GM12878 (cell line): Measurements from ENCODE around the gene CD300E. TPM values are rescaled to one million over a fixed set of nuclear protein-coding genes. Genes with fewer than 3 reads are reported as not detected.

Experiments used
- ATAC-seq: fragments of 200-7000 bp; cut with Tn5 transposase; 3 replicates; pipeline ENCODE4 v1.9.1; 2020; ENCODE audit warnings: mild to moderate bottlenecking, moderate library complexity
- BruUV-seq: library from RNA; stranded (reverse); fragments of 400-500 nt; replicated peaks from 2 replicates; lab custom pipeline; 2021; lab: Mats Ljungman, UMichigan
- CTCF ChIA-PET: fragments of 300-600 bp; sonication (Branson Sonifier 250); formaldehyde crosslinking; extraction: SDS; loops from one replicate; lab custom pipeline; 2021; ENCODE audit warnings: inconsistent platforms; lab: Yijun Ruan, JAX
- POLR2A ChIA-PET: fragments of 350-600 bp; formaldehyde crosslinking; extraction: SDS; loops from one replicate; lab custom pipeline; 2021; ENCODE audit warnings: inconsistent platforms; lab: Charles Lee
- RAD21 ChIA-PET: fragments of 300-600 bp; sonication (Branson Sonifier 250); formaldehyde crosslinking; loops from one replicate; lab custom pipeline; 2023; ENCODE audit warnings: antibody characterized with exemption; ENCODE audit not compliant: unreplicated experiment; lab: Charles Lee
- SMC1A ChIA-PET: fragments of 300-600 bp; sonication (Branson Sonifier 250); formaldehyde crosslinking; loops from one replicate; lab custom pipeline; 2023; ENCODE audit not compliant: unreplicated experiment, uncharacterized antibody; lab: Charles Lee
- DNase-seq: peaks from one replicate; pipeline ENCODE4 v3.0.0-alpha.2; 2011; ENCODE audit warnings: low read depth, low spot score
- FAIRE-seq: peaks from 3 replicates; lab custom pipeline; 2011; peaks lifted over from hg19 to GRCh38; lab: Jason Lieb, UNC
- H2AFZ ChIP-seq: 2 replicates; pipeline ENCODE4 v1.6.0; 2011; ENCODE audit warnings: low read depth, low read length, control low read depth; ENCODE audit not compliant: control insufficient read depth
- H3K27ac ChIP-seq: 2 replicates; pipeline ENCODE4 v1.5.1; 2011; ENCODE audit warnings: control low read depth; ENCODE audit not compliant: control insufficient read depth, insufficient read depth
- H3K27me3 ChIP-seq, 2 experiments: replicated peaks in 1 of 2; 2 replicates each; pipeline versions ENCODE4 v1.6.0 to v1.6.1; 2011; ENCODE audit warnings: low read length in 1 of 2; ENCODE audit not compliant: control insufficient read depth in 2 of 2, insufficient read depth in 2 of 2
- H3K36me3 ChIP-seq, 2 experiments: 2 replicates each; pipeline ENCODE4 v1.5.1; 2011; ENCODE audit warnings: low read length in 1 of 2; ENCODE audit not compliant: control insufficient read depth in 2 of 2, insufficient read depth in 2 of 2
- H3K4me1 ChIP-seq: 2 replicates; pipeline ENCODE4 v1.6.1; 2011; ENCODE audit warnings: mild to moderate bottlenecking, low read length, moderate library complexity, mixed read lengths; ENCODE audit not compliant: control insufficient read depth, insufficient read depth
- H3K4me2 ChIP-seq: 2 replicates; pipeline ENCODE4 v1.6.0; 2011; ENCODE audit warnings: control low read depth; ENCODE audit not compliant: control insufficient read depth, insufficient read depth
- H3K4me3 ChIP-seq: fragments of 200-600 bp; sonication (generic); 2 replicates; pipeline ENCODE4 v1.5.1; 2016
- H3K79me2 ChIP-seq: 2 replicates; pipeline ENCODE4 v1.6.0; 2011; ENCODE audit warnings: low read length; ENCODE audit not compliant: control insufficient read depth, insufficient read depth
- H3K9ac ChIP-seq: 2 replicates; pipeline ENCODE4 v1.8.0; 2011; ENCODE audit warnings: low read length, control low read depth, mixed read lengths; ENCODE audit not compliant: control insufficient read depth, insufficient read depth
- H3K9me3 ChIP-seq: replicated peaks from 3 replicates; pipeline ENCODE4 v1.5.1; 2011; ENCODE audit warnings: mild to moderate bottlenecking, low read length; ENCODE audit not compliant: control insufficient read depth, insufficient read depth
- H4K20me1 ChIP-seq: 2 replicates; pipeline ENCODE4 v1.6.0; 2011; ENCODE audit not compliant: control insufficient read depth, insufficient read depth
- EP300 ChIP-seq, 2 experiments: fragments of 150-350 bp in 1 of 2; IDR thresholded peaks; 2 replicates each; pipeline ENCODE4 v1.6.1; 2011 to 2012; ENCODE audit warnings: low read depth in 2 of 2, low read length in 2 of 2, borderline replicate concordance in 1 of 2, improper control_type of control experiment in 1 of 2, inconsistent platforms in 1 of 2; ENCODE audit not compliant: control insufficient read depth in 1 of 2
- IRF5 ChIP-seq: fragments of 450-650 bp; IDR thresholded peaks from 2 replicates; pipeline ENCODE4 v1.6.1; 2017; ENCODE audit warnings: borderline replicate concordance
- JUND ChIP-seq: IDR thresholded peaks from 2 replicates; pipeline ENCODE4 v1.6.1; 2012; ENCODE audit warnings: low read depth, mild to moderate bottlenecking, low read length, improper control_type of control experiment, moderate library complexity
- NBN ChIP-seq: fragments of 450-650 bp; IDR thresholded peaks from 2 replicates; pipeline ENCODE4 v1.6.1; 2016
- NR2C2 ChIP-seq: IDR thresholded peaks from 2 replicates; pipeline ENCODE4 v1.6.1; 2011; ENCODE audit warnings: borderline replicate concordance, low read depth; ENCODE audit not compliant: control insufficient read depth, insufficient read length
- RAD21 ChIP-seq: IDR thresholded peaks from 2 replicates; pipeline ENCODE4 v1.6.1; 2011; ENCODE audit warnings: mild to moderate bottlenecking, low read depth, low read length, moderate library complexity; ENCODE audit not compliant: insufficient read depth
- RCOR1 ChIP-seq: conservative IDR thresholded peaks from 2 replicates; pipeline ENCODE4 v1.6.1; 2012; ENCODE audit warnings: low read depth, low read length, improper control_type of control experiment
- SMC3 ChIP-seq: IDR thresholded peaks from 2 replicates; pipeline ENCODE4 v1.6.1; 2011; ENCODE audit warnings: low read length, improper control_type of control experiment, borderline replicate concordance
- STAT1 ChIP-seq: fragments of 450-650 bp; conservative IDR thresholded peaks from 2 replicates; pipeline ENCODE4 v1.6.1; 2014; ENCODE audit warnings: antibody characterized with exemption, mild to moderate bottlenecking
- TCF3 ChIP-seq: IDR thresholded peaks from 2 replicates; pipeline ENCODE4 v1.6.1; 2012; ENCODE audit warnings: low read depth, mild to moderate bottlenecking, low read length, borderline replicate concordance; ENCODE audit not compliant: insufficient read depth
- WGBS: methylation state at CpG from one replicate; pipeline ENCODE4 v1.1.6; 2016; ENCODE audit warnings: low lambda C conversion rate; ENCODE audit not compliant: insufficient replicate concordance, insufficient coverage; ENCODE audit errors: missing lambda C conversion rate; 5-methylcytosine and 5-hydroxymethylcytosine counted together
- in situ Hi-C: fragments of 300-500 bp; cut with MboI; formaldehyde crosslinking; loops from 9 replicates; pipeline ENCODE4 v1.14.3; 2018; ENCODE audit warnings: mixed read lengths
- intact Hi-C: fragments of 100-400 bp; cut with micrococcal nuclease; formaldehyde crosslinking; loops from one replicate; pipeline ENCODE4 v1.14.2; 2022; ENCODE audit not compliant: unreplicated experiment
- polyA plus RNA-seq, 11 experiments: library from polyadenylated mRNA; depleted of rRNA in 4 of 11; unstranded in 6 of 11; stranded (reverse) in 5 of 11; fragments of >200 nt; fragmentation: Nextera tagmentation in 4 of 11; fragmentation: Illumina TruSeq in 1 of 11; extraction: Ambion mirVana in 4 of 11; extraction: Trizol in 1 of 11; gene quantifications; 1 replicate in 1 of 11; 2 replicates in 10 of 11; pipeline versions ENCODE4 v1.2.1 to v1.2.3, GENCODE V29; 2011 to 2016; ENCODE audit warnings: inconsistent platforms in 2 of 11, missing spikeins in 2 of 11, low read depth in 1 of 11
- total RNA-seq, 4 experiments: library from RNA; depleted of rRNA in 3 of 4; stranded (reverse); fragments of >200 nt in 3 of 4; fragmentation: Illumina TruSeq in 1 of 4; extraction: Trizol in 1 of 4; gene quantifications; 2 replicates each; pipeline versions ENCODE4 v1.2.1 to v1.2.3, GENCODE V29; 2013 to 2021
- TF ChIP-seq, protein P1 (sequence below): fragments of 450-650 bp; IDR thresholded peaks from 2 replicates; pipeline ENCODE4 v1.6.1; 2017; ENCODE audit warnings: low read depth, mild to moderate bottlenecking, moderate library complexity
- TF ChIP-seq, protein P2 (sequence below): IDR thresholded peaks from 2 replicates; pipeline ENCODE4 v1.6.1; 2012; ENCODE audit warnings: mild to moderate bottlenecking, low read depth, low read length
- TF ChIP-seq, protein P3 (sequence below): fragments of 450-650 bp; IDR thresholded peaks from 2 replicates; pipeline ENCODE4 v1.6.1; 2016; ENCODE audit warnings: mild to moderate bottlenecking, moderate library complexity, borderline replicate concordance

CD300E gene
- total and polyA plus RNA-seq, 10 of the 15 experiments (the other 5 are each of a cell fraction or from before 2014, with no cell fraction given), result not detected

DNA sequence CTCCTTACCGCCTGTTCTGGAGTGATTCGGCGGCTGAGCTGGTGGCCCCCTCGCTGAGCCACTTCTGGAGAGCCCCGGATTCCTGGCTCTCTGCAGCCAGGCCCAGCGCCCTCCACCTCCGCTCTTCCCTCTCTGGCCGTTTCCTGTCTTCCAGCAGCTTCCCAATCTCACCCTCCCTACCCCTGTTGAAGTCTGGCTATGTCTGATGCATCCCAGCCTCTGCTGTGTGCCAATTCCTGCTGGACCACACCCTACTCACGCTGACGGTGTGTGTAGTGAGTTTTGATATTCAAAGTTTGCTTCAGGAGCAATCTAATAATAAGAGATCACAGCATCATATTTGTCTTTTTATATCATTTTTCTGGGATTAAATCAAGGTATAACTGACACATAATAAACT lies 40.9 kb downstream of the CD300E start:
- H3K4me2 ChIP-seq, result no peak overlapping the region
- no peaks in the 10 kb centered on the region; the same call in 2 of the 3 replicates for H3K9me3 ChIP-seq
- RAD21 ChIA-PET, result no interaction called here
- no peaks in the 10 kb centered on the region for H3K79me2 ChIP-seq
- H2AFZ ChIP-seq, result no peak overlapping the region
- H3K4me1 ChIP-seq, result no peaks in the 10 kb centered on the region
- no peaks in the 10 kb centered on the region for H3K36me3 ChIP-seq
- DNase-seq (no peak), FAIRE-seq (no peak), ATAC-seq (no peak)
- WGBS, result 35% methylated on average over 10 of the region's 10 CpGs
- SMC1A ChIA-PET, result no interaction called here
- CTCF ChIA-PET, result interaction anchor here (1.0 kb wide), 1 partner anchor 64 kb away, joined by 3 read pairs; no protein-coding TSS in a partner anchor
- POLR2A ChIA-PET, result no interaction called here
- no peak overlapping the region for H3K4me3 ChIP-seq
- no peak overlapping the region for H3K27ac ChIP-seq
- no TSS peak for BruUV-seq
- intact Hi-C loops (no loop called here), in situ Hi-C loops (no loop called here)
- no peaks in the 10 kb centered on the region for H4K20me1 ChIP-seq
- H3K27me3 ChIP-seq, result no peaks in the 10 kb centered on the region; a peak in 1 of 4 replicates
- H3K9ac ChIP-seq, result no peak overlapping the region
- TF ChIP-seq TCF3, result no peak
- no peak for TF ChIP-seq SMC3
- no peak for TF ChIP-seq EP300 (IDR thresholded peaks at IDR 0.05; ENCODE audit: borderline replicate concordance in 1 of 2, control insufficient read depth in 1 of 2, low read depth in 2 of 2, low read length in 2 of 2)
- TF ChIP-seq NR2C2, result no peak
- no peak for TF ChIP-seq RCOR1
- TF ChIP-seq, protein P1, sequence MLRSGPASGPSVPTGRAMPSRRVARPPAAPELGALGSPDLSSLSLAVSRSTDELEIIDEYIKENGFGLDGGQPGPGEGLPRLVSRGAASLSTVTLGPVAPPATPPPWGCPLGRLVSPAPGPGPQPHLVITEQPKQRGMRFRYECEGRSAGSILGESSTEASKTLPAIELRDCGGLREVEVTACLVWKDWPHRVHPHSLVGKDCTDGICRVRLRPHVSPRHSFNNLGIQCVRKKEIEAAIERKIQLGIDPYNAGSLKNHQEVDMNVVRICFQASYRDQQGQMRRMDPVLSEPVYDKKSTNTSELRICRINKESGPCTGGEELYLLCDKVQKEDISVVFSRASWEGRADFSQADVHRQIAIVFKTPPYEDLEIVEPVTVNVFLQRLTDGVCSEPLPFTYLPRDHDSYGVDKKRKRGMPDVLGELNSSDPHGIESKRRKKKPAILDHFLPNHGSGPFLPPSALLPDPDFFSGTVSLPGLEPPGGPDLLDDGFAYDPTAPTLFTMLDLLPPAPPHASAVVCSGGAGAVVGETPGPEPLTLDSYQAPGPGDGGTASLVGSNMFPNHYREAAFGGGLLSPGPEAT, result no peak
- TF ChIP-seq, protein P2, sequence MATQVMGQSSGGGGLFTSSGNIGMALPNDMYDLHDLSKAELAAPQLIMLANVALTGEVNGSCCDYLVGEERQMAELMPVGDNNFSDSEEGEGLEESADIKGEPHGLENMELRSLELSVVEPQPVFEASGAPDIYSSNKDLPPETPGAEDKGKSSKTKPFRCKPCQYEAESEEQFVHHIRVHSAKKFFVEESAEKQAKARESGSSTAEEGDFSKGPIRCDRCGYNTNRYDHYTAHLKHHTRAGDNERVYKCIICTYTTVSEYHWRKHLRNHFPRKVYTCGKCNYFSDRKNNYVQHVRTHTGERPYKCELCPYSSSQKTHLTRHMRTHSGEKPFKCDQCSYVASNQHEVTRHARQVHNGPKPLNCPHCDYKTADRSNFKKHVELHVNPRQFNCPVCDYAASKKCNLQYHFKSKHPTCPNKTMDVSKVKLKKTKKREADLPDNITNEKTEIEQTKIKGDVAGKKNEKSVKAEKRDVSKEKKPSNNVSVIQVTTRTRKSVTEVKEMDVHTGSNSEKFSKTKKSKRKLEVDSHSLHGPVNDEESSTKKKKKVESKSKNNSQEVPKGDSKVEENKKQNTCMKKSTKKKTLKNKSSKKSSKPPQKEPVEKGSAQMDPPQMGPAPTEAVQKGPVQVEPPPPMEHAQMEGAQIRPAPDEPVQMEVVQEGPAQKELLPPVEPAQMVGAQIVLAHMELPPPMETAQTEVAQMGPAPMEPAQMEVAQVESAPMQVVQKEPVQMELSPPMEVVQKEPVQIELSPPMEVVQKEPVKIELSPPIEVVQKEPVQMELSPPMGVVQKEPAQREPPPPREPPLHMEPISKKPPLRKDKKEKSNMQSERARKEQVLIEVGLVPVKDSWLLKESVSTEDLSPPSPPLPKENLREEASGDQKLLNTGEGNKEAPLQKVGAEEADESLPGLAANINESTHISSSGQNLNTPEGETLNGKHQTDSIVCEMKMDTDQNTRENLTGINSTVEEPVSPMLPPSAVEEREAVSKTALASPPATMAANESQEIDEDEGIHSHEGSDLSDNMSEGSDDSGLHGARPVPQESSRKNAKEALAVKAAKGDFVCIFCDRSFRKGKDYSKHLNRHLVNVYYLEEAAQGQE, result no peak
- TF ChIP-seq IRF5, result no peak
- TF ChIP-seq RAD21, result no peak
- TF ChIP-seq, protein P3, sequence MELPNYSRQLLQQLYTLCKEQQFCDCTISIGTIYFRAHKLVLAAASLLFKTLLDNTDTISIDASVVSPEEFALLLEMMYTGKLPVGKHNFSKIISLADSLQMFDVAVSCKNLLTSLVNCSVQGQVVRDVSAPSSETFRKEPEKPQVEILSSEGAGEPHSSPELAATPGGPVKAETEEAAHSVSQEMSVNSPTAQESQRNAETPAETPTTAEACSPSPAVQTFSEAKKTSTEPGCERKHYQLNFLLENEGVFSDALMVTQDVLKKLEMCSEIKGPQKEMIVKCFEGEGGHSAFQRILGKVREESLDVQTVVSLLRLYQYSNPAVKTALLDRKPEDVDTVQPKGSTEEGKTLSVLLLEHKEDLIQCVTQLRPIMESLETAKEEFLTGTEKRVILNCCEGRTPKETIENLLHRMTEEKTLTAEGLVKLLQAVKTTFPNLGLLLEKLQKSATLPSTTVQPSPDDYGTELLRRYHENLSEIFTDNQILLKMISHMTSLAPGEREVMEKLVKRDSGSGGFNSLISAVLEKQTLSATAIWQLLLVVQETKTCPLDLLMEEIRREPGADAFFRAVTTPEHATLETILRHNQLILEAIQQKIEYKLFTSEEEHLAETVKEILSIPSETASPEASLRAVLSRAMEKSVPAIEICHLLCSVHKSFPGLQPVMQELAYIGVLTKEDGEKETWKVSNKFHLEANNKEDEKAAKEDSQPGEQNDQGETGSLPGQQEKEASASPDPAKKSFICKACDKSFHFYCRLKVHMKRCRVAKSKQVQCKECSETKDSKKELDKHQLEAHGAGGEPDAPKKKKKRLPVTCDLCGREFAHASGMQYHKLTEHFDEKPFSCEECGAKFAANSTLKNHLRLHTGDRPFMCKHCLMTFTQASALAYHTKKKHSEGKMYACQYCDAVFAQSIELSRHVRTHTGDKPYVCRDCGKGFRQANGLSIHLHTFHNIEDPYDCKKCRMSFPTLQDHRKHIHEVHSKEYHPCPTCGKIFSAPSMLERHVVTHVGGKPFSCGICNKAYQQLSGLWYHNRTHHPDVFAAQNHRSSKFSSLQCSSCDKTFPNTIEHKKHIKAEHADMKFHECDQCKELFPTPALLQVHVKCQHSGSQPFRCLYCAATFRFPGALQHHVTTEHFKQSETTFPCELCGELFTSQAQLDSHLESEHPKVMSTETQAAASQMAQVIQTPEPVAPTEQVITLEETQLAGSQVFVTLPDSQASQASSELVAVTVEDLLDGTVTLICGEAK, result no peak
- no peak for TF ChIP-seq NBN
- TF ChIP-seq STAT1, result no peak
- no peak for TF ChIP-seq JUND
